Endometrial microvascular endothelial cells (primary cell): ENCODE data around the gene LRP5. TPM values are rescaled to one million over a fixed set of nuclear protein-coding genes. Genes with fewer than 3 reads are reported as not detected.
"Not testable (repeated sequence)": the region's sequence is repeated elsewhere in the genome, so short reads cannot be mapped to it uniquely, and the experiment has no call there.

Experiments
- in situ Hi-C: cut with HindIII; loops from 2 replicates; pipeline ENCODE4 v1.10.0; 2017; ENCODE audit warnings: low sequenced_read_pairs, low pct_unique_long_range_greater_than_20kb; ENCODE audit errors: inconsistent ontology term
- total RNA-seq: library from RNA; depleted of rRNA; stranded (reverse); fragments of >200 nt; gene quantifications from one replicate; pipeline ENCODE4 v1.2.3, GENCODE V29; 2015; ENCODE audit errors: inconsistent ontology term

Gene LRP5
- total RNA-seq, 1 donor from 2014 or later: 4.8 TPM

DNA sequence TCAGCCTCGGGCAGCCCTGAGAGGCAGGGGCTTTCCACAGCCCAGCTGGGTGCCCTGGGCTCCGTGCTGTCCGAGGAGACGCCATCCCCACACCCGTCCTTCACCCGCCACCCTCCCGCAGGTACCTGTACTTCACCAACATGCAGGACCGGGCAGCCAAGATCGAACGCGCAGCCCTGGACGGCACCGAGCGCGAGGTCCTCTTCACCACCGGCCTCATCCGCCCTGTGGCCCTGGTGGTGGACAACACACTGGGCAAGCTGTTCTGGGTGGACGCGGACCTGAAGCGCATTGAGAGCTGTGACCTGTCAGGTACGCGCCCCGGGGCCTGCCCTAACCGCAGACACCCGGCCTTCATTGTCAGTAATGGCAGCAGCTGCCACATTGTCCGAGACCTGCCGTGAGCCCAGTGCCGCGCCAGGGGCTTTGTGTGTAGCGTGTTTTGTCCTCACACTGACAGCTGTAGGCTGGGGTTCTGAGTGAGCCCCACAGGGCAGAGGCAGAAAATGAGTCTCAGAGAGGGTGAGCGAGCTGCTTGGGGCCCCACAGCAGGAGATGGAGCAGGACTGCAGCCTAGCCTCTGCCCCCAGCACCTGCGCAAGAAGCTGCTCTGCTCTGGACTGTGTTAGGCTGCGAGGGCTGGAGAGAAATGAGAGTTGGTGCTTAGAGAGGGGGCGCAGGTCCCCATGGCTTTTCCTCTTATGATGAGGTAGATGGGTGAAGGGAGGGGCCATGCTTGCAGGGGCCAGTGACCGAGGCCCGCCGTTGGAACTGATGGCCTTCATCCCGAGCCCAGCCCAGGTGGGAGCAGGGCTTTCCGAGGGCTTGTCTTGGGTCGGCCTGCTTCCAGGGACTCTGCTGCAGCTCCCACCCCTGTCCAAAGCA is 112.8 kb downstream of the LRP5 start:
- in situ Hi-C loops: no loop called here

GRCh38 chr11:68425866-68426380 is 113.5 kb downstream of the LRP5 start:
- in situ Hi-C loops: no loop called here

DNA sequence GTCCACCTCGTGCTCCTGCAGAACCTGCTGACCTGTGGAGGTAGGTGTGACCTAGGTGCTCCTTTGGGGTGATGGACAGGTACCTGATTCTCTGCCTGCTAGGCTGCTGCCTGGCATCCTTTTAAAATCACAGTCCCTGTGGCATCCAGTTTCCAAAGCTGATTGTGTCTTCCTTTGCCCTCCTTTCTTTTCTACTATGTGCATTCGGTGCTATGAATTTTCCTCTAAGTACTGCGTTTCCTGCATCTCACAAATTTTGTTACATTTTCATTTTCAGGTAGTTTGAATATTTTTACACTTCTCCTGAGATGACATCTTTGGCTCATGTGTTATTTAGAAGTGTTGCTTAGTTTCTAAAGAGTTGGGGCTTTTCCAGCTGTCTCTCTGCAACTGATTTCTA is 117.3 kb downstream of the LRP5 start:
- in situ Hi-C loops: no loop called here

DNA sequence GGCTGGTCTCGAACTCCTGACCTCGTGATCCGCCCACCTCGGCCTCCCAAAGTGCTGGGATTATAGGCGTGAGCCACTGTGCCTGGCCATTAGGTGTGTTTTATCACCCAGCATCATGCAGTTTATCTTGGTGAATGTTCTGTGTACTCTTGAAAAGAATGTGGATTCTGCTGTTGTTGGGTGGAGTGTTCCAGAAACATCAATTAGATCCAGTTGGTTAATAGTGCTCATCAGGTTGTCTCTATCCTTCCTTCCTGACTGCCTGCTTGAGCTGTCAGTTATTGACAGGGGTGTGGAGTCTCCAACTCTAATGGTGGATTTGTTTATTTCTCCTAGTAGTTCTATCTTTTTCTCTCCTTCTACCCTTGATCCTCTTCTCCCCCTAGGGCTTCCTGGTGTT is 118.0 kb downstream of the LRP5 start:
- in situ Hi-C loops: no loop called here

GRCh38 chr11:68430801-68431200 is 118.4 kb downstream of the LRP5 start:
- in situ Hi-C loops: no loop called here

- in situ Hi-C loops: no loop called here
Measured at GRCh38 chr11:68431984-68432645, 119.7 kb downstream of the LRP5 start.

GRCh38 chr11:68432874-68433273 is 120.5 kb downstream of the LRP5 start:
- in situ Hi-C loops: no loop called here

- in situ Hi-C loops: no loop called here
Measured at GRCh38 chr11:68433541-68433940, 121.2 kb downstream of the LRP5 start.

- in situ Hi-C loops: not testable (repeated sequence)
Measured at GRCh38 chr11:68434159-68434558, 121.8 kb downstream of the LRP5 start.

DNA sequence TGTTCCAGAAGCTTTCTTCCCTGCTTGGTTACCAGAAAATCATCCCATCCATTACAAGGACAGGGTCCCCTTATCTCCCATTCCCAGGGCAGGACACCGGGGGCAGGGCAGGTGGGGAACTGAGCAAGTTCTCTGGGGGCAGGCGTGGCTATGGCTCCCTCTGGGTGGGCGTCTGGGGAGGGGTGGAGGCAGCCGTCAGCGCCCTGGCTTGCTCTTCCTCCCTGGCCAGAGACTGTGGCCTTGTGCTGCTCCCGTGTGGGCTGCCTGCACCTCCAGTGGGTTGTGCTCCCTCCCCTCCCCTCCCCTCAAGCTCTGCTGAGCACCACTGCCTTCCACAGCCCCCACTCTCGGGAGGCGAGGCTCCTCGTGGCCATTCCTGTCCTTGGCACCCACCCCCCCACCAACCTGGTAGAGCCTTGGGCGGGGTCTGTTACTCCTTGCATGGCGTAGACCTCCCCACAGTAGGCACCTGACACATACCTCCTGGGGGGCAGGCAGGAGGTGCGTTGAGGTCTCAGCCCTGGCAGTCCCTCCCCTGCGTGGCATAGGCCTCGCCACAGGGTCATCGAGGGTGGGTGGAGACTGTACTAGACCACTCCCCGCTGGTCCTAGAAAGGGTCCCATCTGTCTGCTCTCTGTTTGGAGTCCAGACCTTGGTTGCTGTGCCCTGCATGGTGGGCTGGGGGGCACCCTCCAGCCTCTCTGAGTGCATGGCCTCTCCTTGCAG is 123.9 kb downstream of the LRP5 start:
- in situ Hi-C loops: no loop called here

DNA sequence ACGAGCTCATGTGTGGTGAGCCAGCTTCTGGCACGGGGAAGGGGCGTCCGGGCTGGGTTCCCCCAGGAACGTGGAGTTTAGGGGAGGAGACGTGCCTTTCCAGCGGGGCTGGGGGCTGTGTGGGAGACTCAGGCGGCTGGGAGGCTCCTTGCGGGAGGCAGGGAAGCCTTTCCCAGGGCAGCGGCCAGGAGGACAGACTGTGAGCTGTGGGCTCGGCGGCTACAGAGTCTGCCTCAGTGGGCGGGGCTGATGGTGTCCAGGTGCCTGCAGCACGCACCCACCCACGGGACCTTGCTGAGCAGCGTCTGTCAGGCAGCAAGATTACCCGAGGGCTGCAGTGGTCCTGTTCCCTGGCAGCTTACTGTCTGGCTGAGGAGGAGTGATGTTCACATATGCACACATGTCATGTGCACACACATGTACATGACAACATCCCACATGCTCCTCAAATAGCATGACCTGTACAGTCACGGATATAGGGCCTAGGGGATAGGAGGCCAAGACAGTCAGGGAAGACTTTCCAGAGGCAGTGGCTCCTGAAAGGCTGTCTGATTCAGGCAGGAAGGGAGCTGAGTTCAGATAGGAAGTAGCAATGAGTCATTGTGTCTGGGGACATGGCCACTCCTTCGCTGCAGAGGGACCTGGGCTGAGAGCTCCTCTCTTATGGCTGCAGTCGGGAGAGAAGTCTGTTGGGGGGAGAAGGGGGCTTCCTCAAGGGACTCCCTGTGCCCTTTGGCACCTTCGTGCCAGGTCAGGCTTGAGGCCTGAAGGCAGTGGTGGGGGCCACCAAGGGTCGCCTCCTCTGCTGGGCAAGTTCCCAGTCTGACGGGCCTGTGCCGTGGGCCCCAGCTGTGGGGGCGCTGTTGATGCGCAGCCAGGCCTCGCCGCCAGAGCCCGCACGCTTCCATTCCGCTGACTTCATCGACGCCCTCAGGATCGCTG is 124.9 kb downstream of the LRP5 start:
- in situ Hi-C loops: no loop called here

GRCh38 chr11:68437927-68438657 is 125.7 kb downstream of the LRP5 start:
- in situ Hi-C loops: no loop called here

GRCh38 chr11:68438658-68439259 is 126.4 kb downstream of the LRP5 start:
- in situ Hi-C loops: no loop called here

- in situ Hi-C loops: no loop called here
Measured at GRCh38 chr11:68439355-68440065, 127.1 kb downstream of the LRP5 start.

DNA sequence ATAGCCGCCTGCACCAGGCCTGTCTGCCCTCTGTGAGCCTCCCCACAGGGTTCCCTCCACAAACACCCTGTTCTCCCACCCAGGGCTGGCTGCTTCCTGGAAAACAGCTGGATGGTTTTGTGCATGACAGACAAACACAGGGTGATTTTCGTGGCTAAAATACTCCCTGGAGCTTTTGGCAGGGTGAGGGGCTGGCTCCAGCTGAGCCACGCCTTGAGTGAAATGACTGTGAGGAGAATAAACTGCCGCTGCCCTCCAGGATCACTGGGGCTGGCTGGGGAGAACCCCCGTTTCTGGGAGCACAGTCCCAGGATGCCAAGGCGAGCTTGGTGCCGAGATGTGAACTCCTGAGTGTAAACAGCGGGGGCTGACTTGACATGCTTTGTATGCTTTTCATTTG is 127.8 kb downstream of the LRP5 start:
- in situ Hi-C loops: no loop called here

GRCh38 chr11:68441466-68442230 is 129.3 kb downstream of the LRP5 start:
- in situ Hi-C loops: no loop called here
